Activated T-cell treated with anti-CD3 and anti-CD28 coated beads, Interleukin-2, amount 50 U/mL, for 72 hours (primary cell): ENCODE measurements around the gene CSK. TPM values are rescaled to one million over a fixed set of nuclear protein-coding genes. Genes with fewer than 3 reads are reported as not detected.

ENCODE experiments used
- ATAC-seq, 2 donors: fragments of 150-1000 bp; cut with Tn5 transposase; replicated peaks in 1 of 2; 2 replicates each; pipeline ENCODE4 v1.10.0; 2021; ENCODE audit warnings: moderate library complexity in 2 of 2, mild to moderate bottlenecking in 1 of 2
- DNase-seq, 2 donors: peaks; one replicate each; pipeline ENCODE4 v3.0.0; 2021 to 2022; ENCODE audit warnings: mixed read lengths in 1 of 2
- H3K27ac Mint-ChIP-seq: one replicate; pipeline ENCODE4 v1.8.0; 2022; ENCODE audit warnings: mild to moderate bottlenecking, moderate library complexity, mixed read lengths
- H3K27me3 Mint-ChIP-seq: one replicate; pipeline ENCODE4 v1.8.0; 2022; ENCODE audit warnings: low read depth, mixed read lengths
- H3K36me3 Mint-ChIP-seq, 2 donors: one replicate each; pipeline ENCODE4 v1.8.0; 2022; ENCODE audit warnings: mixed read lengths in 2 of 2, mild to moderate bottlenecking in 1 of 2; ENCODE audit not compliant: insufficient read depth in 2 of 2
- H3K4me1 Mint-ChIP-seq: one replicate; pipeline ENCODE4 v1.8.0; 2022; ENCODE audit warnings: low read depth, mixed read lengths
- H3K4me3 Mint-ChIP-seq, 2 donors: one replicate each; pipeline ENCODE4 v1.8.0; 2022; ENCODE audit warnings: mild to moderate bottlenecking in 2 of 2, mixed read lengths in 2 of 2, moderate library complexity in 2 of 2
- H3K9me3 Mint-ChIP-seq, 2 donors: one replicate each; pipeline ENCODE4 v1.8.0; 2022; ENCODE audit warnings: mixed read lengths in 2 of 2
- total RNA-seq, 2 donors: library from RNA; stranded (reverse); gene quantifications; one replicate each; pipeline ENCODE4 v1.2.3, GENCODE V29; 2022

The CSK gene
- total RNA-seq, 2 donors from 2014 or later = 200 to 267 TPM

- H3K4me1 Mint-ChIP-seq = peaks cover 24% of the 10 kb centered on the region
- peaks cover 0 to 2% of the 10 kb centered on the region in 2 donors for H3K36me3 Mint-ChIP-seq
- no peak for DNase-seq
- no peak for ATAC-seq
- H3K27me3 Mint-ChIP-seq = peaks cover 22% of the 10 kb centered on the region
- H3K4me3 Mint-ChIP-seq = no peak overlapping the region
- H3K27ac Mint-ChIP-seq = no peak overlapping the region
- H3K9me3 Mint-ChIP-seq = no peaks in the 10 kb centered on the region
These were observed 50.1 kb downstream of the CSK start for GRCh38 chr15:74831813-74832495.

DNA sequence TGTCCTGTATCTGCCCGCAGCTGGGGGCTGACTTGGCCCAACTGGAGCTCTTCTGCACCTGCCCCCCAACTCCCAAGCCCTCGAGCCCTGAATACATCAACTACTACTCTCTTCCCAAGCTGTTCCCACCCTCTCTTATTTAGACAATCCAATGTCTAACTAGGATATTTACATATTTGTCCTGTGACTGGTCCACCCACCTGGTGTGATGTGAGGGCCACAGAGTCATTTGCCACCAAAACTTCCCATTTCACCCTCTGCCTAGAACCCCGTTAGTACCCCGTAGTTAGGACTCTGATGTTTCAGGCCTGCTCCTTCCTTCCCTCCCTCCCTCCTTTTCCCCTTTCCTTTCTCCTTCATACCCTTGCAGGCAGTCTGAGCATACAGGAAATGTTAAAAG, 50.9 kb downstream of the CSK start:
- DNase-seq = no peak
- no peaks in the 10 kb centered on the region for H3K9me3 Mint-ChIP-seq
- peak overlapping the region; percentile 49 for H3K27ac Mint-ChIP-seq

DNA sequence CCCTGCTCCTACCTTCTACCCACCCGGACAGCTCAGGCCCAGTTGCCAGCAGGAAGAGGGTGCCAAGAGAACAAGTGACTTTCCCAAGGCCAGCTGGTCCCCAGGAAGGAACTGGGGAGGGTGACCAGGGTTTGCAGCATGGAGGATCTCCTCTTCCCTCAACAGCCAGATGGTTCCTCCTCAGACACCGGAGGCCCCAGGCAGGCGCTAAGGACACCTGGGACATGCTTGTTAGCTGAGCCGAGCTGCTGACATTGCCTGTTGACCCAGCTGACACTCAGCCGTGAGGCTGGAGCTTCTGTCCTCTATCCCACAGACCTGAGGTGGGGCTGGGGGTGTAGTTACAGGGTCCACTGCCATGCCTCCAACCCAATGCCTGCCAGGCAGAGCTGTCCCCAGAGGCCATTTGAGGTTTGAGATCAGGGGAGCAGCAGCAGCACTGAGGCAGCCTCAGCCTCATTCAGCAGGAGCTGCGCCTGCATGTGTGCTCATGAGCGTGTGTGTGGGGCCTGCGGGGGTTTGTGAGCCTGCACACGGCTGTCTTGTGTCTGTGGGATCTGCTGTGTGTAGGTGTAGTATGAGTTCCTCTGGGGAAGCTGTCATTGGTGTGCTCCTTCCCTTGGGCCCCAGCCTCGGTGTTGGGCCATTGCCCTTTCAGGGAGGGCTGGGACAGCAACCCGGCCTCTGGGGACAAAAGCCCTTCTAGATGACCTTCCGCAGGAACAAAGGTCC, 51.7 kb downstream of the CSK start:
- Mint-ChIP-seq H3K27me3 (peaks cover 6% of the 10 kb centered on the region), H3K4me3 (no peak overlapping the region), H3K9me3 (no peaks in the 10 kb centered on the region), H3K27ac (no peak overlapping the region), H3K36me3 (peaks cover 0 to 2% of the 10 kb centered on the region in 2 donors), H3K4me1 (peaks cover 22% of the 10 kb centered on the region)
- no peak for ATAC-seq
- no peak for DNase-seq

More for the DNA sequence above, 50.9 kb downstream of the CSK start:
- ATAC-seq = no peak
- peaks cover 13% of the 10 kb centered on the region for H3K27me3 Mint-ChIP-seq
- peaks cover 0 to 2% of the 10 kb centered on the region in 2 donors for H3K36me3 Mint-ChIP-seq
- no peak overlapping the region for H3K4me3 Mint-ChIP-seq
- peaks cover 24% of the 10 kb centered on the region for H3K4me1 Mint-ChIP-seq

- peak; percentile 43 to 55 for ATAC-seq
- H3K4me3 Mint-ChIP-seq = no peak overlapping the region
- H3K27ac Mint-ChIP-seq = no peak overlapping the region
- DNase-seq = peak; percentile 52 to 68
- no peaks in the 10 kb centered on the region for H3K9me3 Mint-ChIP-seq
- H3K36me3 Mint-ChIP-seq = peaks cover 0 to 2% of the 10 kb centered on the region in 2 donors
- no peaks in the 10 kb centered on the region for H3K27me3 Mint-ChIP-seq
- peaks cover 7% of the 10 kb centered on the region for H3K4me1 Mint-ChIP-seq
These were observed 53.5 kb downstream of the CSK start for GRCh38 chr15:74835312-74835823.

DNA sequence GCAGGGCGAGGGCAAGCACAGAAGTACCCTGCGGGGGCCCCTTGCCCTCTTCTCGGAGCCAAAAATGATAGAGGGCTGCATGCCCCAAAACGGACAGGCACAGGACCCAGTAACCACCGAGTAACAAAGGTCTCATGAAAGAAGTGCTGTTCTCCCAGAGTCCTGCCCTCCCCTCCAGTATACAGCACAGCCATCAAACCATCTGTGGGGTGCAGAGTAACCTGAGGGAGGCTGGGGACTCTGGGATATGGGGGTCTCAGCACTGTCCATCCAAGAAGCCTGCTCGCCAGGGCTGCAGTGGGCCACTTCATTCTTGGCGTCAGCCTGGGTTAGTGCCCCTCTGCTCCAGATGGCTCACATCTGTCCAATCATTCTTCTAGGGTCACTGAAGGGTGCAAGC, 55.0 kb downstream of the CSK start:
- ATAC-seq (no peak), DNase-seq (no peak)
- Mint-ChIP-seq H3K27me3 (no peaks in the 10 kb centered on the region), H3K9me3 (no peaks in the 10 kb centered on the region), H3K27ac (no peak overlapping the region), H3K36me3 (peaks cover 0 to 2% of the 10 kb centered on the region in 2 donors), H3K4me3 (no peak overlapping the region), H3K4me1 (peaks cover 18% of the 10 kb centered on the region)

DNA sequence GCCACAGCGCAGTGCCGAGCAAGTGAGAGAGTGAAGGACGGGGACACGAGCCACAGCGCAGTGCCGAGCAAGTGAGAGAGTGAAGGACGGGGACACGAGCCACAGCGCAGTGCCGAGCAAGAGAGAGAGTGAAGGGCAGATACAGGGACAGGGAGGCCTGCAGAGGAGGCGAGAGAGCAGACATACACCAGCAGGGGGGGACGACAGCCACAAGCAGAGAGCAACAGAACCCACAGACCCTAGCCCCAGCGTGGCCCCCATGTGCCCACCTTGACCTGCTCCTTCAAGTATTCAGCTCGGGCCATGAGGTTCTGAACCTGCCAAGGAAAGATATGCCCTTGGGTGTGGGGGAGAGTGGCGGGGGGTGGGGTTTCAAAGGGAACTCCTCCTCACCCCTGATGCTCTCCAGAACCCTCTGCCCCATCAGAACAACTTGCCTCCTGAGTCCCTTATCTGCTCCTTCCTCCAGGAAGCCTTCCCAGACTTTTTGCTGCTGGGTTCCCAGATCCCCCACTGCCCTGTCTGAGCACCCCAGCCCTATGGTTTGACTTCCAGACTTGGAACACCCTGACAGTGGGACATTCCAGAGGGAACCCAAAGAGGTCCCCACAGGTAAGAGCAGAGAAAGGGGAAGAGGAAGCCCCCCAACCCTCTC, 55.7 kb downstream of the CSK start:
- H3K9me3 Mint-ChIP-seq = no peaks in the 10 kb centered on the region
- no peak overlapping the region for H3K27ac Mint-ChIP-seq
- peaks cover 26% of the 10 kb centered on the region for H3K4me1 Mint-ChIP-seq
- no peak overlapping the region for H3K4me3 Mint-ChIP-seq
- DNase-seq = no peak
- no peak for ATAC-seq
- peaks cover 0 to 3% of the 10 kb centered on the region in 2 donors for H3K36me3 Mint-ChIP-seq
- H3K27me3 Mint-ChIP-seq = no peaks in the 10 kb centered on the region

DNA sequence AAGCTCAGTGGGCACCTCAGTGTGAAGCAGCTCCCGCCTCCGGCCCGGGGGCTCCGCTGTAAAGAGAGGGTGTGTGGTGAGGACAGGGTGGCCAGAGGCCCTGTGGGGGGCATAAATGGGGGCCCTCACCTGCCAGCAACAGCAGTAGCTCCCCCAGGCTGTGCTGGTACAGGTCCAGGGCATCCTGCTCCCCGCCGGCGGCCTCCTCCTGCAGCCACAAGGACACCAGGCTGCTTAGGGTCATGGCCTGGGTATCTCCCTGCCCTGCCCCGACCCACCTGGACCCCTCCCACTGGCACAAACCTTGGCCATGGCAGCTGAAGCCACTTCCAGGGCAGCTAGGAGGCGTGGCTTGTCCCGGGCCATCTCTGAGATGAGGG, 56.2 kb downstream of the CSK start:
- DNase-seq (no peak), ATAC-seq (no peak)
- H3K27ac Mint-ChIP-seq = no peak overlapping the region
- no peaks in the 10 kb centered on the region for H3K27me3 Mint-ChIP-seq
- peaks cover 0 to 3% of the 10 kb centered on the region in 2 donors for H3K36me3 Mint-ChIP-seq
- H3K4me3 Mint-ChIP-seq = no peak overlapping the region
- peaks cover 28% of the 10 kb centered on the region for H3K4me1 Mint-ChIP-seq
- H3K9me3 Mint-ChIP-seq = no peaks in the 10 kb centered on the region

DNA sequence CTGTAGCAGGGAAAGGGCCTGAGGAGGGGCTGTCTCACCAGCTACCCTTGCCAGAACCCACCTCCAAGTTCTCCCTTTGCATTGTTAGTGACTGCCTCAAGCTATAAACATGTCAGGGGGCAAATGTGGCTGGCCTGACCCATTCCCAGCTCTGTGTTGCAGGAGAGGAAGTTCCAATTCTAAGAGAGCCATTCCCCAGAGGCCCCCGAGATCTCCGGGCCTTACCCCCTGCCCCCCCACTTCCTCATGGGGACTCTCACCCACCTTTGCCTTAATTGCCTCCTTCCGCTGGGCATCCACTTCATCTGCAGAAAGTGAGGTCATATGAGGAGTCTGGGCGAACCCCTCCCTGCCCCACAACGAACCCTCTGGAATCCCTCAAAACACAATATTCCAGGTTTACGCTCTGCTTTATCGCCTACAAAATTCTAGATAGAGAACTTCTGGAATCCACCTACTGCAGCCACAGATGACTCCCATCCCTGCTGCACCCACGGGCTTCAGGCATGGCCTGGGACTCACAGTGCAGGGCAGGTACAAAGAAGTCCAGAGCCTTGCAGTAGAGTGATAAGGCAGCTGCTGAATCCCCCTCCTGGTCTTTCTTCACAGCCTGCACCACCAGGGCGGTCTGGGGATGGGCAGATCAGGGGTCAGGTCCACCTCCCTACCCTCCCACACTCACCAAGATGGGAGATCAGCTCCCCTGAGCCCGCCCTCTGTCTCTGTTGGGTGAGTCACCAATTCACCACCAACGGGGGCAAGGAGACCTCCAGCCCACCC, 57.1 kb downstream of the CSK start:
- Mint-ChIP-seq H3K4me3 (no peak overlapping the region), H3K36me3 (peaks cover 0 to 3% of the 10 kb centered on the region in 2 donors), H3K9me3 (no peaks in the 10 kb centered on the region), H3K27ac (no peak overlapping the region), H3K27me3 (no peaks in the 10 kb centered on the region), H3K4me1 (peaks cover 28% of the 10 kb centered on the region)
- ATAC-seq = no peak
- no peak for DNase-seq

- DNase-seq (no peak), ATAC-seq (no peak)
- peaks cover 0 to 5% of the 10 kb centered on the region in 2 donors for H3K36me3 Mint-ChIP-seq
- no peak overlapping the region for H3K27ac Mint-ChIP-seq
- H3K27me3 Mint-ChIP-seq = no peaks in the 10 kb centered on the region
- no peaks in the 10 kb centered on the region for H3K9me3 Mint-ChIP-seq
- peaks cover 35% of the 10 kb centered on the region for H3K4me1 Mint-ChIP-seq
- H3K4me3 Mint-ChIP-seq = no peak overlapping the region
These were observed 57.9 kb downstream of the CSK start for GRCh38 chr15:74839526-74840395.

- Mint-ChIP-seq H3K4me1 (peaks cover 48% of the 10 kb centered on the region), H3K9me3 (no peaks in the 10 kb centered on the region), H3K27me3 (no peaks in the 10 kb centered on the region), H3K27ac (no peak overlapping the region), H3K4me3 (peak overlapping the region; percentile 25 to 93), H3K36me3 (peaks cover 0 to 3% of the 10 kb centered on the region in 2 donors)
- DNase-seq (no peak), ATAC-seq (no peak)
These were observed 59.2 kb downstream of the CSK start for GRCh38 chr15:74840851-74841775.

DNA sequence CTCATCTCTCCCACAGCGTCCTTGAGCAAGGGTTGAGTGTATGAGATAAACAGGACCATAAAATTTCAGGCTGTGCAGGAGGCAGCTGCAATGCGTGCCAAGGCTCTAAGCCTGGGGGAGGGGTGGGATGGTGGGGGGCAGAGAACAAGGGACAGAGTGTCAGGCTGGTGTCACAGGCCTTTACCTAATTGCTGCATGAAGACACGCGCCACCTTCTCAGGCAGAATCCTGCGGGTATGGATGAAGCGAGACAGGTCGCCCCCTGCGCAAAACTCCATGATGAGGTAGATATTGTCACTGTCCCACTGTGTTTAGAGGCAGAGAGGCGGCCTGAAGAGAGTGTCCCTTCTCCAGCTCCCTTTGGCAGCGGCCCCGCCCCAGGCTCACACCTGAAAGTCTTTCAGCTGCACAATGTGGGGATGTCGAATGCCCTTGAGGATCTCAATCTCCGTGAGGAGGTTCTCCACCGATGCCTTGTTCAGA, 60.1 kb downstream of the CSK start:
- Mint-ChIP-seq H3K4me3 (peak overlapping the region; percentile 93), H3K9me3 (no peaks in the 10 kb centered on the region), H3K27me3 (no peaks in the 10 kb centered on the region), H3K27ac (no peak overlapping the region), H3K36me3 (peaks cover 0 to 6% of the 10 kb centered on the region in 2 donors), H3K4me1 (peaks cover 48% of the 10 kb centered on the region)
- no peak for ATAC-seq
- no peak for DNase-seq
